HCT116 (cell line): ENCODE data around the gene DIP2B.

ENCODE experiments used
- ATF3 ChIP-seq: IDR thresholded peaks from 2 replicates; pipeline ENCODE4 v1.6.1; 2012
- CTCF ChIP-seq, 3 experiments: fragments of 200-600 bp in 1 of 3; sonication (generic) in 1 of 3; IDR thresholded peaks in 2 of 3; conservative IDR thresholded peaks in 1 of 3; 2 replicates each; pipeline ENCODE4 v1.5.1; 2012 to 2017; ENCODE audit warnings: low read depth in 2 of 3, low read length in 2 of 3, antibody characterized with exemption in 1 of 3, borderline replicate concordance in 1 of 3, control low read depth in 1 of 3, mild to moderate bottlenecking in 1 of 3, mixed read lengths in 1 of 3, mixed run types in 1 of 3, moderate library complexity in 1 of 3; ENCODE audit not compliant: insufficient read depth in 1 of 3
- EZH2phosphoT487 ChIP-seq: fragments of 200-600 bp; IDR thresholded peaks from 2 replicates; pipeline ENCODE4 v1.6.1; 2018; ENCODE audit warnings: antibody characterized with exemption, borderline replicate concordance
- FOSL1 ChIP-seq: IDR thresholded peaks from 2 replicates; pipeline ENCODE4 v1.6.1; 2012; ENCODE audit warnings: low read depth
- JUND ChIP-seq: IDR thresholded peaks from 2 replicates; pipeline ENCODE4 v1.6.1; 2012
- POLR2A ChIP-seq: IDR thresholded peaks from 2 replicates; pipeline ENCODE4 v1.7.0; 2011; ENCODE audit warnings: borderline replicate concordance; ENCODE audit not compliant: insufficient read depth, insufficient read length; ENCODE audit errors: extremely low read depth
- POLR2AphosphoS5 ChIP-seq: IDR thresholded peaks from 2 replicates; pipeline ENCODE4 v1.6.1; 2011; ENCODE audit warnings: mild to moderate bottlenecking, low read depth, low read length, moderate library complexity
- REST ChIP-seq: IDR thresholded peaks from 2 replicates; pipeline ENCODE4 v1.6.1; 2012; ENCODE audit warnings: low read depth
- SRF ChIP-seq: IDR thresholded peaks from 2 replicates; pipeline ENCODE4 v1.6.1; 2012; ENCODE audit warnings: low read depth
- TCF7L2 ChIP-seq: IDR thresholded peaks from 2 replicates; pipeline ENCODE4 v1.7.0; 2011; ENCODE audit warnings: borderline replicate concordance, inconsistent platforms; ENCODE audit not compliant: insufficient read depth, insufficient read length; ENCODE audit errors: extremely low read depth
- ZNF274 ChIP-seq: fragments of 200-500 bp; sonication (Bioruptor generic); IDR thresholded peaks from 2 replicates; pipeline ENCODE4 v1.6.1; 2014; ENCODE audit warnings: mild to moderate bottlenecking, low read depth, low read length, inconsistent platforms

- TF ChIP-seq POLR2A = no peak
- no peak for TF ChIP-seq SRF
- no peak for TF ChIP-seq ATF3
- TF ChIP-seq CTCF (IDR thresholded peaks at IDR 0.05 in 2 of 3, conservative IDR thresholded peaks at IDR 0.05 in 1 of 3; ENCODE audit: borderline replicate concordance in 1 of 3, insufficient read depth in 1 of 3, low read depth in 2 of 3, low read length in 2 of 3) = no peak
- TF ChIP-seq ZNF274 = no peak
- TF ChIP-seq JUND = no peak
- TF ChIP-seq POLR2AphosphoS5 = no peak
- TF ChIP-seq FOSL1 = no peak
- TF ChIP-seq TCF7L2 = no peak
- TF ChIP-seq REST = no peak
- no peak for TF ChIP-seq EZH2phosphoT487
Observed at GRCh38 chr12:50529345-50529744, 24.6 kb downstream of the DIP2B start.
